Endothelial cell (in vitro differentiated cells): ENCODE measurements around the gene SLC22A6. TPM values are rescaled to one million over a fixed set of nuclear protein-coding genes. Genes with fewer than 3 reads are reported as not detected.

Experiments
- DNase-seq: peaks from one replicate; pipeline ENCODE4 v3.0.0; 2021; ENCODE audit warnings: low spot score
- H3K27ac Mint-ChIP-seq: one replicate; pipeline ENCODE4 v1.8.0; 2021; ENCODE audit warnings: mixed read lengths, inconsistent platforms; ENCODE audit not compliant: unreplicated experiment
- H3K27me3 Mint-ChIP-seq: one replicate; pipeline ENCODE4 v1.8.0; 2021; ENCODE audit warnings: mild to moderate bottlenecking, moderate library complexity, mixed read lengths, inconsistent platforms; ENCODE audit not compliant: unreplicated experiment
- H3K36me3 Mint-ChIP-seq: one replicate; pipeline ENCODE4 v1.8.0; 2021; ENCODE audit warnings: mild to moderate bottlenecking, low read depth, mixed read lengths, inconsistent platforms; ENCODE audit not compliant: unreplicated experiment
- H3K4me1 Mint-ChIP-seq: one replicate; pipeline ENCODE4 v1.8.0; 2021; ENCODE audit warnings: mild to moderate bottlenecking, mixed read lengths, inconsistent platforms; ENCODE audit not compliant: unreplicated experiment
- H3K4me3 Mint-ChIP-seq: one replicate; pipeline ENCODE4 v1.8.0; 2021; ENCODE audit warnings: mild to moderate bottlenecking, mixed read lengths, inconsistent platforms; ENCODE audit not compliant: unreplicated experiment
- H3K9me3 Mint-ChIP-seq: one replicate; pipeline ENCODE4 v1.8.0; 2021; ENCODE audit warnings: mixed read lengths, inconsistent platforms; ENCODE audit not compliant: unreplicated experiment
- total RNA-seq: library from RNA; stranded (reverse); fragmentation: NEBNext Ultra II Directional; extraction: Animal tissue kit (Norgen Biotek cat#: 25700); gene quantifications from one replicate; pipeline ENCODE4 v1.2.1, GENCODE V29; 2021; ENCODE audit not compliant: unreplicated experiment
- TF ChIP-seq, protein P1 (sequence below): fragments of 200-600 bp; sonication (generic); IDR thresholded peaks from one replicate; pipeline ENCODE4 v1.5.0; 2021; ENCODE audit warnings: antibody characterized with exemption; ENCODE audit not compliant: unreplicated experiment

Gene SLC22A6
- total RNA-seq, 1 donor from 2014 or later, result not detected

DNA sequence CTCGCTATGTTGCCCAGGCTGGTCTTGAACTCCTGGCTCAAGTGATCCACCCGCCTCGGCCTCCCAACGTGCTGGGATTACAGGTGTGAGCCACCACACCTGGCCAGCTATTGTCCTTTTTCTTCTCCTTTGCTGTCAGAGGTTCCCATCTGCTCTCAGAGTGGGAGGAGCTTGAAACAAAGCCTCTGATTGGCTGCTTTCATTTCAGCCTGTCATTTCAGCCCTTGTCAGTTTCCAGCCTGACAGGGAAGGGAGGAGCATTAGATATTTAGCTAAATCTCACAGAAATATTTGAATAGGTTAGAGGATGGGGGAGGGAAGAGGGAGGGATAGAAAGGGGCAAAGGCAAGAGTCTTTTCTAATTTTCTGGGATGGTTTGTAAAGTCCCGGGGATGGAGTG lies 8.7 kb downstream of the SLC22A6 start:
- Mint-ChIP-seq H3K27ac (no peak overlapping the region), H3K36me3 (peaks cover 18% of the 10 kb centered on the region), H3K4me3 (no peak overlapping the region), H3K27me3 (peaks cover 9% of the 10 kb centered on the region), H3K4me1 (peaks cover 3% of the 10 kb centered on the region), H3K9me3 (no peaks in the 10 kb centered on the region)
- TF ChIP-seq, protein P1, sequence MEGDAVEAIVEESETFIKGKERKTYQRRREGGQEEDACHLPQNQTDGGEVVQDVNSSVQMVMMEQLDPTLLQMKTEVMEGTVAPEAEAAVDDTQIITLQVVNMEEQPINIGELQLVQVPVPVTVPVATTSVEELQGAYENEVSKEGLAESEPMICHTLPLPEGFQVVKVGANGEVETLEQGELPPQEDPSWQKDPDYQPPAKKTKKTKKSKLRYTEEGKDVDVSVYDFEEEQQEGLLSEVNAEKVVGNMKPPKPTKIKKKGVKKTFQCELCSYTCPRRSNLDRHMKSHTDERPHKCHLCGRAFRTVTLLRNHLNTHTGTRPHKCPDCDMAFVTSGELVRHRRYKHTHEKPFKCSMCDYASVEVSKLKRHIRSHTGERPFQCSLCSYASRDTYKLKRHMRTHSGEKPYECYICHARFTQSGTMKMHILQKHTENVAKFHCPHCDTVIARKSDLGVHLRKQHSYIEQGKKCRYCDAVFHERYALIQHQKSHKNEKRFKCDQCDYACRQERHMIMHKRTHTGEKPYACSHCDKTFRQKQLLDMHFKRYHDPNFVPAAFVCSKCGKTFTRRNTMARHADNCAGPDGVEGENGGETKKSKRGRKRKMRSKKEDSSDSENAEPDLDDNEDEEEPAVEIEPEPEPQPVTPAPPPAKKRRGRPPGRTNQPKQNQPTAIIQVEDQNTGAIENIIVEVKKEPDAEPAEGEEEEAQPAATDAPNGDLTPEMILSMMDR, result no peak
- DNase-seq, result no peak

DNA sequence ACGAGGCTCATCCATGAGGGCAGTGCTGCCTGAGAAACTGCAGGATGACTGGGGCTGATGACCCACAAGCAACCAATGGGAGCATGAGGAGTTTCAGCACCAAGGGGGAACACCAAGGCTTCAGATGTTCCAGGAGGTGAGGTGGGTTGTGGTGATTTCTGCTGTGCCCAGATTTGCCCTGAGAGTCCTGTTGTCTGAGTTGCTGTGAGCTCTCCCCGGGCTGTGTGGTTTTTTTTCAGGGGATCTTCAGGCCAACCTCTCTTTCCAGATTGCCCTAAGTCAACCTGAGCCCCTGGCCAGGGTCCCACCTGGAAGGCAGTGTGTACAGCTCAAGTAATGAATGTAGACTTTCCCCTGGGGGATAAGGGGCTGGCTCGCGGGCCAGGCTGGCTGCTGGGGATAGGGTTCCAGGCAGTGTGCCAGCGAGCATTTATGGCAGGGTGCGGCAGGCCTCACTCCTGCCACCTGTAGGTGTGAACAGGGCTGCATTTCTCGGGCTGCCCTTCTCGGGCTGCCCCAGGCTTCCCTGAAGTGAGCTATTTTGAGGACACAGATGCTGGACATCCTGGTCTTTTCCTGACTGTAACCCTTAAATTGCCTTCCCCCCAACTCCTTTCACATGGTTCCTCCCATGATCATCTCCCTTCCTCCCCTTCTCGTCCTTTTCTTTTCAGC lies 9.8 kb downstream of the SLC22A6 start:
- Mint-ChIP-seq H3K27me3 (peaks cover 9% of the 10 kb centered on the region), H3K4me1 (peaks cover 3% of the 10 kb centered on the region), H3K9me3 (no peaks in the 10 kb centered on the region), H3K36me3 (peaks cover 12% of the 10 kb centered on the region), H3K27ac (no peak overlapping the region), H3K4me3 (no peak overlapping the region)
- peak; percentile 43 for DNase-seq
- TF ChIP-seq, protein P1, result no peak

DNA sequence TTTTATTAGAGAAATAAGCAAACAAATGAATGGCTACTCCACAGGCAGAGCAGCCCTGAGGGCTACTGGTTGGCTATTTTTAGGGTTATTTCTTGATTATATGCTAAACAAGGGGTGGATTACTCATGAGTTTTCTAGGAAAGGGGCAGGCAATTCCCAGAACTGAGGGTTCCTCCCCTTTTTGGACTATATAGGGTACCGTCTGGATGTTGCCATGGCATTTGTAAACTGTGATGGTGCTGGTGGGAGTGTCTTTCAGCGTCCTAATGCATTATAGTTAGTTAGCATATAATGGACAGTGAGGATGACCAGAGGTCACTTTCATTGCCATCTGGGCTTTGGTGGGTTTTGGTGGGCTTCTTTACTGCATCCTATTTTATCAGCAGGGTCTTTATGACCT lies 19.2 kb downstream of the SLC22A6 start:
- H3K27ac Mint-ChIP-seq, result no peak overlapping the region
- TF ChIP-seq, protein P1, result no peak
- peaks cover 3% of the 10 kb centered on the region for H3K4me1 Mint-ChIP-seq
- peaks cover 2% of the 10 kb centered on the region for H3K27me3 Mint-ChIP-seq
- no peak for DNase-seq
- no peak overlapping the region for H3K4me3 Mint-ChIP-seq
- peaks cover 26% of the 10 kb centered on the region for H3K36me3 Mint-ChIP-seq
- H3K9me3 Mint-ChIP-seq, result no peaks in the 10 kb centered on the region

DNA sequence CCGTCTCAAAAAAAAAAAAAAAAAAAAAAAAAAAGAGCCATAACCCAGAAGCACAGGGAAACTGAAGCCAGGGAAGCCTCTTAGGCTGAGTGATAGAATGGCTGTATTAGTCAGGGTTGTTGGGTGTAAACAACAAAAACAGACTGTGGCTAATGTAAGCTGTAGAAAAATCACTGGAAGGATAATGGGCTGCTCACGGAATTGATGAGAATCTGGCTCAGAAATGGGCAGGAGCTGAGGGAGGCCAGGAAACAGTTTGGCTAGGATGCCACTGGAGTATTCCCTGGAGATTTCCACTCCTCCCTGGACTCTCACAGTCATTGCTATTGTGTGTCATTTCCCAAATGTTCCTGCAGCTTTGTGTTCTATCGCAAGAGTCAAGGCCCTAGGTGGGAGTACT lies 22.4 kb downstream of the SLC22A6 start:
- DNase-seq, result no peak
- Mint-ChIP-seq H3K4me3 (no peak overlapping the region), H3K4me1 (peaks cover 16% of the 10 kb centered on the region), H3K9me3 (no peaks in the 10 kb centered on the region), H3K27ac (no peak overlapping the region), H3K27me3 (peaks cover 2% of the 10 kb centered on the region), H3K36me3 (peaks cover 27% of the 10 kb centered on the region)
- TF ChIP-seq, protein P1, result no peak

DNA sequence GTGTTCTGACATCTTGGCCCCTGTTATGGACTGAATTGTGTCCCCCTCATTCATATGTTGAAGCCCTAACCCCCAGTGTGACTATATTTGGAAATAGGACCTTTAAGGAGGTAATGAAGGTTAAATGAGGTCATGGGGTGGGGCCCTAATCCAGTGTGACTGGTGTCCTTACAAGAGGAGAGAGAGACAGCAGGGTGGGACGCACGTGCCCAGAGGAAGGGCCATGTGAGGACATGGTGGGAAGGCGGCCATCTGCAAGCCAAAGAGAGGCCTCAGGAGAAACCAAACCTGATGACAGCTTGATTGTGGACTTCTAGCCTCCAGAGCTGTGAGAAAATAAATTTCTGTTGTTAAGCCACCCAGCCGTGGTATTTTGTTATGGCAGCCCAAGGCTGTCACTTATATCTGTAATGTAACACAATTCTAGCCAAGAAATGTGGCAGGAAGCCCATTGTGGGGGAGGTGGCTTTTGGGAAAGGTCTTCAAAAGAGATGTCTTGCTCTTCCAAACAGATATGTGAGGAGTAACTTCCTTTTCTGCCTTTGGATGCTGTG lies 23.7 kb downstream of the SLC22A6 start:
- peaks cover 16% of the 10 kb centered on the region for H3K4me1 Mint-ChIP-seq
- peak overlapping the region; percentile 61 for H3K27ac Mint-ChIP-seq
- H3K36me3 Mint-ChIP-seq, result peaks cover 20% of the 10 kb centered on the region
- H3K4me3 Mint-ChIP-seq, result no peak overlapping the region
- peaks cover 2% of the 10 kb centered on the region for H3K27me3 Mint-ChIP-seq
- H3K9me3 Mint-ChIP-seq, result no peaks in the 10 kb centered on the region
- TF ChIP-seq, protein P1, result no peak
- DNase-seq, result no peak
